HG03571 (cell line): ENCODE measurements around the gene IL17A.

Experiments
- ATAC-seq: cut with Tn5 transposase; IDR thresholded peaks from one replicate; pipeline ENCODE4 v1.9.1; 2021; ENCODE audit not compliant: unreplicated experiment

The IL17A gene

DNA sequence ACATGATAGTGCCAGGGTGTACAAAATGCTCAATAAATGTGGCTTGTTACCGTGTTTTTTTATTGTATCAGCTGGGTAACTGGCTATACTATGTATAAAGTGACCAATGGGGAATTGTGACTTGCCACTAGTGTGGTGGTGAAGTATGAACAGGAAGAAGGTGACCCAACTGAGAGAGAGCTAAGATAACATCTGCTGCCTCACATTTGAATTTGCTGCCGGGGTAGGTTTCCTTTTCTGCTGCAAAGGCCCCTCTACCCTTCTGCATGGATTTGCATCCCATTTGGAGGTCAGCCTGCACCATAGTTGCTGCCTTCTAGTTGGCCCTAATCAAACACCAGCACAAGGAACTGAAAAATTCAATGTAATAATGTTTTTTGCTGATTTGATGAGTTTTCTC lies 24.1 kb downstream of the IL17A start:
- ATAC-seq: peak; percentile 91

DNA sequence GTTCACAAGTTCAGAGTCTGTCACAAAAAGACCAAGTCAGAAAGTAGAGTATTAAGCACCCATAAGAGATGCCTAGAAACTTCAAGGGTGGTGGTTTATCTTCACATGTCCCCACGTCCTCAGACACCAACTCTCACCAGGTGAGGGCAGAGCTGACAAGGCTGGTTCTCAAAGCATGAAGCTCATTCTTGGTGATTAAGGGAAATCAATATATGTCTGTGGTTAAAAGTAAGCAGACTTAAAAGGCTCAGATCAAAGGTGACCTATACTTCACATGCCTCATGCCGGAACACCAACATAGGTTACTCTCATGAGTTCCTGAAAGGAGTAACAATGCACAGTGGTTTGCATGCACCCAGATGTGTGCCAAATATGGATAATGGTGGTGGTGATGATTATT lies 27.0 kb downstream of the IL17A start:
- ATAC-seq: no peak

DNA sequence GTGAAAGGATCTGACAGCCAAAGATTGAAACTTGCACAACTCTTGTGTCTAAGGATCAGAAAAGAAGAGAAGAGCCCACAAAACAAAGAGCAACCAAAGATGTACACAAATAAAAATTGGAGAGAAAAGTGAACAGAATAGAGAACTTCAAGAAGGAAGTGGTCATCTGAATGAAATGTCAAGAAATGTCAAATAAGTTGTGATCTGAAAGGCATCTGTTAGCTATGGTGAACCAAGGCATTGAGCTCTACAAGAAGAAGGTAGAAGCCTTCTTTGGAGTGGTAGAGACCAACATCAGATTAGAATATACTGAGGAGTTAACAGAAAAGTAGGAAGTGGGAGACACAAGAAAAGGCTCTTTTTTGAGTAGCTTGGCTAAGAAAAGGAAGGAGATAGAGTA lies 29.6 kb downstream of the IL17A start:
- ATAC-seq: no peak

DNA sequence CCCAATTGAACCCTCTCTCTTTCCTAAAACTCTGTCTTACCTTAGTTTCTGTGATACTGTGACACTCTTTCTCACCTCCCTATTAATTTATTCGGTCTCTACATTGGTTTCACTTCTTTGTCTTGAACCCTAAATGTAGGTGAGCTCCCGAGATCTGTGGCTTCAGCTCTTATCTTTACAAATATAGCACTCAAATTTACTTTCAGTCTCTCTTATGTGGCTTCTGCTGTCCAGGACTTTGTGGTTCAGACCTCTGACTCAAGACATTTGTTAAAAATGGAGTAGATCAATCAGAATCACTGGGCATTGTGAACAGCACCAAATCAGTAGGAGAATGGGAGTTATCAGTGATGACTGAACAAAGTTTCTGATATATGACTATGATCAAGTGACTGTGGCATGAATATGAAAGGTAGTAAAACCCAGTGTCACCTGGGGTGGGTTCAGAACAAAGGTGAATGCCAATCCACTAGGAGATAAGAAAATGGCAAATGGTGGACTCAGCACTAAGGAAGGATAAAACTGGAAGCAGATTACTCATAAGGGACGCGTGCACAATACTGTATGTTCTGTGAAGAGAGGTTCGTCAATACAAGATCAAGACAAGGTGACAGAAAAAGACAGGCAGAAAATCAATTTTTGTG lies 30.9 kb downstream of the IL17A start:
- ATAC-seq: no peak

DNA sequence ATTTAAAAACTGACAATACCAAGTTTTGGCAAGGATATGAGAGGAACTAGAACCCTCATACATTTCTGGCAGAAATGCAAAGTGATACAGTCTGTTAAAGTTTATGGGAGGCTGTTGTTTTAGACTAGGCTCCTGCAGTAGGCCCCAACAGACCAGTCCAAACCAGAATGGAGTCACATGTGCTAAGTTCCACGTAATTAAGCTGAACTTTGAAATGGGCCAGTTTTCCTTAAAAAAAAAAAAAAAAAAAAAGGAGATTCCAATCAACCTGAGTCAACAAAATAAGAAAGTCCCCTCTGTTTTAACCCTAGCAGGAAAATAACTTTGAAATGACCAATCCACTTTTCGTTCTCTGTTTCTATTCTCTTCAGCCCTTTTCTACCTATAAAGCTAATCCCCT lies 31.6 kb downstream of the IL17A start:
- no peak for ATAC-seq

DNA sequence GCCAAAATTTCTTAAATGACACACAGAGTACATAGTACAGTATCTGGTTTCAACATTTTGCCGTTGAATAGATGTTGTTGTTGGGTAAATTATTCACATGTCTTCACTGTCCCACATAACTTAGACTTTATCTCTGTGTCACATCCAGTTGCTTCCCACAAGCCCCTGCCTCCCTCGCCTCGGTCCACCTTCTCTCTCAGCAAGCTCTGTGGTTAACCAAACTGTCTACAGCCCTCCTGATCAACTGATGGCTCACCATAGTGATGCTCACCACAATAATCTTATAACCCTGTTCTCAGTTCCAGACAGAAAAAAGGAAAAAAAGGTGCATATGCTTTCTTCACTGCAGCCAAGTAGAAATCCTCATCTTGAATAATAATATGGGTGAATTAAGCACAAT lies 35.1 kb downstream of the IL17A start:
- peak; percentile 79 for ATAC-seq

DNA sequence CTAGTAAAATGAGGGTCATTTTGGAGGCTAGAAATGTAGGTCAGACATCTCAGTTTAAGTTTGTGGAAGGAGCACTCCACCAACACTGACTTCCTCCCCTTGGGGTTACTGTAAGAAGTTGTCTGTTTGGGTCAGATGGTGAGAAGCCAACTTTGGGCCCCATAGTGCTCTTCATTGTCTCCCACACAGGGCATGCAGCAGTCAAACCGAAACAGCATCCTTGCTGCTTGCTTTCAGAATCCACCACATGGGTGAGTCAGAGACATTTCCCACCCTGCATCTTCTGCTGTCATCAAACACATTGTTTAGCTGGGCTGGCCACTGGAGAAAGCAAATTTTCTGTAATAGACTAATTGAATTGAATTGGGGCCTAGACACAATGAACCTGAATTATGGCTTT lies 41.3 kb downstream of the IL17A start:
- peak; percentile 100 for ATAC-seq

DNA sequence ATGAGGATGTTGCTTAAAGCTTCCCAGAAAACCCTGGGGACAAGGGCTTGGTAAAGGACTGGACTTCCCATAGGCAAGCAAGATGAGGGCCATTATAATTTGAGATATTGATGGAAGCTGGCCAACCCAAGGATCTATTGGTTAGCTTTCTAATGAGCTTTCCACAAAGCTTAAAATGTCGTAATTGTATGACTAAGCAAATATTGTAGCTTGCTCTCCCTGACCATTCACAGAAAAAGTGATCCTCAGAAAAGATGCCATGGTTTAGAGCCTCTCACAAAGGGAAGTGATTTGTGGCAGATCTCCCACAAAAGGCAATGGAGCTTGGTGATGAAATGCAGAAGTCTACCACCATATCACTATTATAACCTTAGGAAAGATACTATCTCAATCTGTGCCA lies 44.5 kb downstream of the IL17A start:
- ATAC-seq: no peak

DNA sequence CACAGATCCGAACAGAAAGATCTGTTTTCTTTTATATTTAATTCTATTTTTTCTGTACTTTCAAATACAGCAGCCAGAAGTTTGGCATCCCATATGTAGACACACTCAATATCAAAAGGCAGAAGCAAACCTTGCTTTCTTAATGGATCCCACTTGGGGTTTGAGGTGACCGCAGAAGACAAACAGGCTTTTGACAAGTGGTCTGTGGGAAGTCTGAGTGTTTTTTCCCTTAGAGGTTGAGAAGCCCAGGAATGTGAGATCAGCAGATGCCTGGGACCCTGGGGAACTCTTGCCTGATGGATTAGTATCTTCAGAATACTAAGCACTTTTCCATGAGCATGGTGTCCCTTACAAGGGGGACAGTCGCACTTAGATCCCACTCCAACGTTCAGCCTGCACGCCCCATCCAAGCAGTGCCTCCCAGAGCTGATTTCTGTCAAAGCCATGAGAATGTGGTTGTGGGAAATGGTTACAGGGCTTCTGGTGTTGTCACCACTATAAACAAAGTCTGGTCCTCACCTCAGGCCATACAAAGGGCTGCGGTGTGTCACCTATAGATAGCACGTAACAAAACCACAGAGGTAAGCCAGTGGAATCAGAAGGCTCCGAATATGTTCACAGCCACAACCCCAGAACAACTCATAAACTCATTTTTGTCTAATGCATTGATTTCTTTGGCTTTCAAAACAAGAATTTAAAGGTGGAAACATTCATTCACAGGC lies 45.4 kb downstream of the IL17A start:
- ATAC-seq: no peak

DNA sequence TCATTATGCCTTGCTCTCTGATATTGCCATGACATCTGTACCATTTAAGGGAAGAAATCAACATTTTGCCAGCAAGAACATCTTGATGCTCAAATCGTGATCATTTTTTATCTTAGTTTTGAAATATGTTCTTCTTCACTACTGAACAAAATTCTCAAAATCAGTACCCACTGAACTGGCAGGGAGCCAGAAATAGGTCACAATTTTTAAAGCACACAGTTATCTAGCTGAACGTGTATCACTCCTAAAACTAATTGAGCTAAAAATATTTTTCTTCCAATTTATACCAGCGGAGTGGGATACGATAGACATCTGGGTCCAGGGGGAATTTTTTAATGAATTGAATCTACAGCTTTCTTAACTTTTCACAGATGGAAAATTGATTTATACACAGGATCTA lies 46.8 kb downstream of the IL17A start:
- no peak for ATAC-seq

DNA sequence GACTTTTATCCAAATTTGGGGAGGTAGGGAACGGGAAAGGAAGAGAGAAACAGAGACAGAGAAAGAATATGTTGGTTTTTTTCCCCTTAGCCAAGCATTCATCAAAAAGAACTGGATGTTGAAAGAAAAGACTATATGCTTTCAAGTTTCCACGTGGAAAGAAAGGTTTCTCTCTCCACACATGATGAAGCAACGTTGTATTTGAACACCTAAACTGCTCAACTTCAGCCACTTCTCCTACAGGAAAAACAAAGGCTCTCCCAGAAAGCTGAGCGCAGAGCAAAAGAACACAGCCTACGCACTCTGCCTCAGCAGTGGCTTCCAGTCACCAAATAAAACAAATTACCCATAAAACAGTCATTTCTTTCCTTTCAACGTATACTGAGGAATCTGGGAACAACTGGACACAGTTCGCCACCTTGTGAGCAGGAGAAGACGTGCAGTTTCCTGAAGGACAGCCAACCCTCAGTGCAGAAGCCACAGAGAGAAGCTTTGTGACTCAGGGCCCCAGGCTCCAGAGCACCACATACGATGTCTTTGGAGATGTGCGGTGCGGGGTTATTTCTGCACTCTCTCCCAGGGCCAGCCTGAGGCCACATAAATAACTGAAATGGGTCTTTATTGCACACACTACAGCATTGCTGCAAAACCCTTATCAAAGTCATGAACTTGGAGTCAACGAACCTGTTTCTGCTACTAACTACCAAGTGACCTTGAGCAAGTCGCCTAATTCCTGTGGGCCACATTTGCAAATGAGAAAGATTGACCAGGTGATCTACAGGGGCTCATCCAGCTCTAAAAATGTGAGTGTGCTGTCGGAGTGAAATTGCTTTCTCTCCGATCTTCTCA lies 48.0 kb downstream of the IL17A start:
- ATAC-seq: no peak
